Measurements from ENCODE around the gene TIMM9.

TIMM9 gene

GRCh38 chr14:58466459-58466858 lies 39.1 kb upstream of the TIMM9 start:
- Histone ChIP-seq H3K27ac (no peak overlapping the region), H3K4me3 (ENCODE audit: low read depth, low read length) (no peak overlapping the region), H2AFZ (no peak overlapping the region), H3K4me2 (ENCODE audit: low read length) (no peak overlapping the region), H3K79me2 (no peaks in the 10 kb centered on the region), H3K4me1 (no peaks in the 10 kb centered on the region), H3K27me3 (ENCODE audit: control insufficient read depth, insufficient read depth, low read length) (no peaks in the 10 kb centered on the region), H3K9me3 (ENCODE audit: control insufficient read depth, low read length) (no peaks in the 10 kb centered on the region), H3K36me3 (ENCODE audit: control insufficient read depth, insufficient read depth, low read length) (no peaks in the 10 kb centered on the region), H3K9ac (no peak overlapping the region)
- TF ChIP-seq CTCF (IDR thresholded peaks at IDR 0.05): no peak

DNA sequence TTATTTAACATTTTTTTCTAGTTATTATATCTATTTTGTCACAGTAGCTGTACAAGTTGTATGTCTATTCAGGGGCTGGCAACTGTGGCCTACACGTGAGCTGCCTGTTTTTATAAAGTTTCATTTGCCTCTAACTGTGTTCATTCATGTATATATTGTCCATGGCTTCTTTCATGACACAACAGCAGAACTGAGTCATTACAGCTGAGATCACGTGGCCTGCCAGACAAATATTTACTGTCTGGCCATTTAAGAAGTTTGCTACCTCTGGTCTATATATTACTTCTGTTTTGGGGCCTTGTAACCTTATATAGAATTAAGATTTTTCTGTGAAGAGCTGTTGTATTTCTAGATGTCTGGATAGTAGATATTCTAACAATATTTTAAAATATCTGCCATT lies 38.1 kb upstream of the TIMM9 start:
- no peak overlapping the region for H3K27ac ChIP-seq
- no peak overlapping the region for H3K9ac ChIP-seq
- no peaks in the 10 kb centered on the region for H3K79me2 ChIP-seq
- H3K4me3 ChIP-seq (ENCODE audit: low read depth, low read length): no peak overlapping the region
- no peaks in the 10 kb centered on the region for H3K4me1 ChIP-seq
- no peak for TF ChIP-seq CTCF (IDR thresholded peaks at IDR 0.05)
- H3K27me3 ChIP-seq (ENCODE audit: control insufficient read depth, insufficient read depth, low read length): no peaks in the 10 kb centered on the region
- no peaks in the 10 kb centered on the region for H3K36me3 ChIP-seq (ENCODE audit: control insufficient read depth, insufficient read depth, low read length)
- no peak overlapping the region for H3K4me2 ChIP-seq (ENCODE audit: low read length)
- no peak overlapping the region for H2AFZ ChIP-seq
- H3K9me3 ChIP-seq (ENCODE audit: control insufficient read depth, low read length): no peaks in the 10 kb centered on the region

- no peaks in the 10 kb centered on the region for H3K4me1 ChIP-seq
- no peak overlapping the region for H3K4me2 ChIP-seq (ENCODE audit: low read length)
- no peak for TF ChIP-seq CTCF (IDR thresholded peaks at IDR 0.05)
- no peaks in the 10 kb centered on the region for H3K36me3 ChIP-seq (ENCODE audit: control insufficient read depth, insufficient read depth, low read length)
- H3K27me3 ChIP-seq (ENCODE audit: control insufficient read depth, insufficient read depth, low read length): no peaks in the 10 kb centered on the region
- no peak overlapping the region for H2AFZ ChIP-seq
- H3K27ac ChIP-seq: no peak overlapping the region
- H3K9me3 ChIP-seq (ENCODE audit: control insufficient read depth, low read length): no peaks in the 10 kb centered on the region
- H3K9ac ChIP-seq: no peak overlapping the region
- no peak overlapping the region for H3K4me3 ChIP-seq (ENCODE audit: low read depth, low read length)
- no peaks in the 10 kb centered on the region for H3K79me2 ChIP-seq
Observed at GRCh38 chr14:58464652-58465051, 37.3 kb upstream of the TIMM9 start.

DNA sequence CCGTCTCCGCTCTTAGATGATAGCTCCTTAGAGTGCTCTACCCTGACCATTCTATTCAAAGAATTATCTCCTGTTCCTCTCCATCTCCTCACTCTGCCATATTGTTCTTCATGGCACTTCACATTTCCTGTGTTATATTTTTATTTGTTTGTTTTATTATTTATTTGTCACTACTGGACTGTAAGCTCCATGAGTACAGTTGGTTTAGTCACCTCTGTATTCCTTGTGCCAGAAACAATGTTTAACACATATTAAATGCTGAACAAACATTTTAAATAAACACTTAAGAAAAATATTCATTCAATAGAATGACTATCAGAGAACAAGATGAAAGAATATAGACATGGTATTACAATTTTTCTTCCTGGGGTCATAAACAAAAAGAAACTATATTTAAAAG lies 35.8 kb upstream of the TIMM9 start:
- Histone ChIP-seq H3K27me3 (ENCODE audit: control insufficient read depth, insufficient read depth, low read length) (no peaks in the 10 kb centered on the region), H2AFZ (no peak overlapping the region), H3K9ac (no peak overlapping the region), H3K4me1 (no peaks in the 10 kb centered on the region), H3K27ac (no peak overlapping the region), H3K79me2 (no peaks in the 10 kb centered on the region), H3K4me3 (ENCODE audit: low read depth, low read length) (no peak overlapping the region), H3K36me3 (ENCODE audit: control insufficient read depth, insufficient read depth, low read length) (no peaks in the 10 kb centered on the region), H3K4me2 (ENCODE audit: low read length) (no peak overlapping the region), H3K9me3 (ENCODE audit: control insufficient read depth, low read length) (no peaks in the 10 kb centered on the region)
- no peak for TF ChIP-seq CTCF (IDR thresholded peaks at IDR 0.05)

GRCh38 chr14:58460772-58461171 lies 33.4 kb upstream of the TIMM9 start:
- Histone ChIP-seq H3K9me3 (ENCODE audit: control insufficient read depth, low read length) (no peaks in the 10 kb centered on the region), H3K4me1 (no peaks in the 10 kb centered on the region), H3K36me3 (ENCODE audit: control insufficient read depth, insufficient read depth, low read length) (no peaks in the 10 kb centered on the region), H3K9ac (no peak overlapping the region), H3K4me2 (ENCODE audit: low read length) (no peak overlapping the region), H3K27ac (no peak overlapping the region), H2AFZ (no peak overlapping the region), H3K4me3 (ENCODE audit: low read depth, low read length) (no peak overlapping the region), H3K27me3 (ENCODE audit: control insufficient read depth, insufficient read depth, low read length) (no peaks in the 10 kb centered on the region), H3K79me2 (no peaks in the 10 kb centered on the region)
- TF ChIP-seq CTCF (IDR thresholded peaks at IDR 0.05): no peak
